ENCODE results near the gene PPA2.

Gene PPA2

GRCh38 chr4:105389167-105389566, 84.7 kb downstream of the PPA2 start:
- H3K4me3 ChIP-seq (replicated peaks; ENCODE audit: insufficient read depth, low read length) = no peak overlapping the region
- TF ChIP-seq CTCF (IDR thresholded peaks at IDR 0.05; ENCODE audit: insufficient read depth, low read length) = no peak
- no peak for TF ChIP-seq SPI1 (IDR thresholded peaks at IDR 0.05; ENCODE audit: borderline replicate concordance, low read depth)
- TF ChIP-seq REST (IDR thresholded peaks at IDR 0.05; ENCODE audit: insufficient replicate concordance, low read depth) = no peak
- TF ChIP-seq POLR2AphosphoS5 (IDR thresholded peaks at IDR 0.05; ENCODE audit: low read depth) = no peak
- TF ChIP-seq GABPA (IDR thresholded peaks at IDR 0.05; ENCODE audit: low read depth) = no peak
- H3K27me3 ChIP-seq (ENCODE audit: insufficient read depth, poor library complexity, severe bottlenecking) = no peaks in the 10 kb centered on the region
- no peak overlapping the region for H3K27ac ChIP-seq (replicated peaks)
- no peak for DNase-seq (ENCODE audit: low read depth in 1 of 2, low spot score in 1 of 2)

- TF ChIP-seq REST (IDR thresholded peaks at IDR 0.05; ENCODE audit: insufficient replicate concordance, low read depth) (no peak), GABPA (IDR thresholded peaks at IDR 0.05; ENCODE audit: low read depth) (no peak), POLR2AphosphoS5 (IDR thresholded peaks at IDR 0.05; ENCODE audit: low read depth) (no peak), CTCF (IDR thresholded peaks at IDR 0.05; ENCODE audit: insufficient read depth, low read length) (no peak), SPI1 (IDR thresholded peaks at IDR 0.05; ENCODE audit: borderline replicate concordance, low read depth) (no peak)
- no peak overlapping the region for H3K27ac ChIP-seq (replicated peaks)
- H3K4me3 ChIP-seq (replicated peaks; ENCODE audit: insufficient read depth, low read length) = no peak overlapping the region
- no peaks in the 10 kb centered on the region for H3K27me3 ChIP-seq (ENCODE audit: insufficient read depth, poor library complexity, severe bottlenecking)
- DNase-seq (ENCODE audit: low read depth in 1 of 2, low spot score in 1 of 2) = no peak
Observed at GRCh38 chr4:105387466-105387865, 86.4 kb downstream of the PPA2 start.

- no peak overlapping the region for H3K4me3 ChIP-seq (replicated peaks; ENCODE audit: insufficient read depth, low read length)
- no peak for DNase-seq (ENCODE audit: low read depth in 1 of 2, low spot score in 1 of 2)
- no peak overlapping the region for H3K27ac ChIP-seq (replicated peaks)
- no peaks in the 10 kb centered on the region for H3K27me3 ChIP-seq (ENCODE audit: insufficient read depth, poor library complexity, severe bottlenecking)
- no peak for TF ChIP-seq SPI1 (IDR thresholded peaks at IDR 0.05; ENCODE audit: borderline replicate concordance, low read depth)
- TF ChIP-seq REST (IDR thresholded peaks at IDR 0.05; ENCODE audit: insufficient replicate concordance, low read depth) = no peak
- no peak for TF ChIP-seq GABPA (IDR thresholded peaks at IDR 0.05; ENCODE audit: low read depth)
- no peak for TF ChIP-seq POLR2AphosphoS5 (IDR thresholded peaks at IDR 0.05; ENCODE audit: low read depth)
- no peak for TF ChIP-seq CTCF (IDR thresholded peaks at IDR 0.05; ENCODE audit: insufficient read depth, low read length)
Observed at GRCh38 chr4:105386012-105386411, 87.8 kb downstream of the PPA2 start.

Measured in HL-60 (cell line).